Ovary (tissue), 3 donors: ENCODE measurements around the gene ARL2BP.

Experiments used
- CTCF ChIP-seq, 3 donors: fragments of 450-650 bp in 2 of 3; fragments of 200-600 bp in 1 of 3; IDR thresholded peaks; one replicate each; pipeline versions ENCODE4 v1.5.1 to v1.8.0; 2016 to 2022; ENCODE audit warnings: antibody characterized with exemption in 3 of 3, mild to moderate bottlenecking in 1 of 3
- EP300 ChIP-seq: sonication (generic); formaldehyde crosslinking; IDR thresholded peaks from one replicate; pipeline ENCODE4 v1.6.1; 2017; ENCODE audit warnings: antibody characterized with exemption
- POLR2A ChIP-seq: fragments of 450-650 bp; IDR thresholded peaks from one replicate; pipeline ENCODE4 v1.6.1; 2017; ENCODE audit warnings: antibody characterized with exemption, mild to moderate bottlenecking, moderate library complexity
- donor health status: DM: no; HTN: no; CAD: no.

DNA sequence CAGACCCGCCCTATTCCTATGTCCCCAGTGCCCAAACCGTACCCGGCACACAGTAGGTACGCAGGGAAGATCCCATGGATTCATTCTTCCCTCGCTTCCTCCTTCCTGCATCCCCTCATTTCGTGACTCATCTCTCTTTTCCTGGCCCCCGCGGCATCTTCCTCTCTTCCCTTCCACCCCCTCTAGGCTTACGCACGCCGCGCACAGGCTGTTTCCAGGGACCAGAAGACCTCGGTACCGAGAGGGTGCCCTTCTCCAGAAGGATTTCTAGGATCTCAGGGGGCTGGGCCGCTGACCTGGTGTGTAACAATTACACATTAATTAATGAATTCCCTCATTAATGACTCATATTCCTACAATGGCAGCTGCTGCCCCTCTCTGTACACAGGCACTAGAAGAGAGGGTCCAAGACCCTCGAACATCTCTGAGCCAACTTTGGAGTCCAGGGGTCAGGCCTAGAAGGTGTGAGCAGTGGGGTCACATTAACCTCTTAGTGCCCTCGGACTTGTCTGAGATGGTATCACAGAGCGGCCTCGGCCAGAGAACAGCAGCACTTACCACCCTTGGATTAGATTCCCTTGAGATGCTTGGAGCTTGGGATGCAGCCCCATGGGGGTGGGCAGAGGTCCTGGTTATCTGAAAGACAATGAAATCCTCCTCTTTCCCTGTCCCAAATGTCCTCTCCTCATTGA lies 56.2 kb downstream of the ARL2BP start:
- TF ChIP-seq CTCF (IDR thresholded peaks at IDR 0.05): no peak
- TF ChIP-seq POLR2A: no peak
- TF ChIP-seq EP300: no peak
